ENCODE results near the gene COG5.

GRCh38 chr7:107233174-107233573 lies 330.5 kb downstream of the COG5 start:
- TF ChIP-seq FOXA1 (IDR thresholded peaks at IDR 0.05) (no peak), ZNF384 (IDR thresholded peaks at IDR 0.05) (no peak), FOXK2 (IDR thresholded peaks at IDR 0.05) (no peak), LEF1 (IDR thresholded peaks at IDR 0.05; ENCODE audit: borderline replicate concordance) (no peak), ELF4 (IDR thresholded peaks at IDR 0.05) (no peak)

Data from HEK293T (cell line).